A673 (cell line): Measurements from ENCODE around the gene WDPCP.

Source experiments
- CTCF ChIP-seq: fragments of 300-800, 200-600 bp; sonication (generic); conservative IDR thresholded peaks from 2 replicates; pipeline ENCODE4 v1.5.1; 2017; ENCODE audit warnings: low read depth, mild to moderate bottlenecking, antibody characterized with exemption, low read length, moderate library complexity, mixed read lengths
- EZH2 ChIP-seq: fragments of 200-600 bp; sonication (generic); IDR thresholded peaks from 2 replicates; pipeline ENCODE4 v1.6.1; 2017; ENCODE audit warnings: borderline replicate concordance, low read depth, mild to moderate bottlenecking, mixed read lengths, antibody characterized with exemption, low read length; ENCODE audit not compliant: poor library complexity, severe bottlenecking

- no peak for TF ChIP-seq CTCF
- TF ChIP-seq EZH2: no peak
Measured at GRCh38 chr2:63632382-63632781, 44.1 kb upstream of the WDPCP start.
